ENCODE measurements around the gene CFAP157.

Gene CFAP157

DNA sequence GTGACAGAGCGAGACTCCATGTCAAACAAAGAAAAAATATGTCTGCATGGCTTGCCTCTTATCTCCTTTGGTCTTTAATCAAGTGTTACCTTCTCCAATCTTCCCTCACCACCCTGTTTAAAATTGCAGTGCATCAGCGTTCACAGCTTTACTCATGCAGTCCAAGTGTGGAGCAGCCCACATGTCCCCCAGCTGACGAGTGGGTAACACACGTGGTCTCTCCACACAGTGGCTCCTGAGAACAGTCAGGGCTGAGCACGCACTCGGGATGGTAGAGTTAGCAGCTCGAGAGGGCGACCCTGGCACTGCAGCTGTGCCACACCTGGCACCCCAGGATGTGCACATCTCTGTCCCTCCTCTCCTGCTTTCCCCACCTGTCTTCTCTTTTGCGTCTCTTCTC, 25.9 kb upstream of the CFAP157 start:
- no peak for TF ChIP-seq CTCF (IDR thresholded peaks at IDR 0.05; ENCODE audit: control insufficient read depth, insufficient read depth, low read depth, low read length, missing control alignments)
- no peak overlapping the region for H3K4me3 ChIP-seq (ENCODE audit: control insufficient read depth, low read depth, low read length)
- no peak for DNase-seq (ENCODE audit: low read depth)

DNA sequence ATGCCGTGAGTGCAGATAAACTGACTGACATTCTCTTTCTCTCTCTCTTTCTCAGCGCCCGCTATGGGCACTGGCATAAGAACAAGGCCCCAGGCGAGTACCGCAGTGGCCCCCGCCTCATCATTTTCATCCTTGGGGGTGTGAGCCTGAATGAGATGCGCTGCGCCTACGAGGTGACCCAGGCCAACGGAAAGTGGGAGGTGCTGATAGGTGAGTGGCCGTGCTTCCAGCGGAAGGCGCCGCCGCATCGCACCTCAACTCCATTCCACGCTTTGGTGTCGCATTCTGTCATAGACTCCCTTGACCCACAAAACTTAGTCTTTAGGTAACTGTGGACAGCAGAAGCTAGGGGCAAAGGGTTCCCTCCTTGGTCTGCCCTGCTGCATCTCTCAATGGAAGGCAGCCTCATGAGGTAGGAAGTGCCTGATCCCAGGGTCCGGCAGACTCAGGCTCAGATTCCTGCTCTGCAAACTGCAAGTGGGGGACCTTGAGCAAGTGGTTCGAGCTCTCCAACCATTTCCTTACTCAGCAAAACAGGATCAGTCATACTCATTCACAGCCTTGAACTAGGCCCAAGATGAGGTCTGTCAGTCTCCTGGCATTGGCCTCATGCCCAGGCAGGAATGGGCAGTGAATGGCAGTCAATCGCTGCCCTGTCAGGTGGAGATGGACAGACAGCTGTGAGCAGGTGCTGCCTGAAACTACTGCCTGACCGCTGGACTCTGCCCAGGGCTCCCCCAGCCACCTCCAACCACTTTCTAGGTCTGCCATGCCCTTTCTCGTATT, 24.2 kb upstream of the CFAP157 start:
- TF ChIP-seq CTCF (IDR thresholded peaks at IDR 0.05; ENCODE audit: control insufficient read depth, insufficient read depth, low read depth, low read length, missing control alignments) = no peak
- H3K4me3 ChIP-seq (ENCODE audit: control insufficient read depth, low read depth, low read length) = no peak overlapping the region
- DNase-seq (ENCODE audit: low read depth) = no peak

DNA sequence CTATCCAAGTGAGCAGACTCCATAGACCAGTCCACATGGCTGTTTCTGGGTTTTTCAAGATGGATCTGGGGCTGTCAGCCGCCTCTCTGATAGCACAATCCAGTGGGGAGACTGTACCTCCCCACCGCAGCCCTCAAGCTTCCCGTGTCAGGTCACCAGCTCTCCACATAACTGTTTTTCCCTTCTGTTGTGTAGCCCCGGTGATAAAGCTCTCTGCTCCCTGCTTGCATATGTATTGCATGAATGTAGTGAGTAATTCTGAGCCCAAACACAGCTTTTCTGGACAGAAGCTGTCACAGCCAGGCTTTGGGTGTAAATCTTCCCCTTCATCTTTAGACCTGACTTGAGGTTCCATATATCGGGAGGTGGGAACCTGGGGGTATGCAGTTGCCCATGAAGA, 23.1 kb upstream of the CFAP157 start:
- no peak for TF ChIP-seq CTCF (IDR thresholded peaks at IDR 0.05; ENCODE audit: control insufficient read depth, insufficient read depth, low read depth, low read length, missing control alignments)
- no peak overlapping the region for H3K4me3 ChIP-seq (ENCODE audit: control insufficient read depth, low read depth, low read length)
- DNase-seq (ENCODE audit: low read depth) = peak; percentile 60

DNA sequence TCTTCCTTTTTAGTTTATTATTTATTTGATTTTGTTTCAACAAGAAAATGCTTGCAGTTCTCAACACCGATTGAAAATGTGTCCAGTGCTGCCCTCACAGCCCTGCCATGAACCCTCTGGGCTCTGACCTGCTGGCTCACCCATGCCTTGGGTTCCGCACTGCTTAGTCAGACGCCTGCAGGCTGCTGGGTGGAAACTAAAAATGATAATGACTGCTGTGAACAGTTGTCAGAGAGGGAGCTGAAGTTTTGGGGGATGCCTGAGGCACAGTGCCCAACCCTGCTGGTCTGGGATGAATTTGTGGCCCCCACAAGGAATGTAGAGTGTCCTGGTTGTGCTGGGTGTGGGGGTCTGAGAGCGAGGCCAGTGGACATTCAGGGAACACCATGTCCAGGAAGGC, 22.2 kb upstream of the CFAP157 start:
- no peak for TF ChIP-seq CTCF (IDR thresholded peaks at IDR 0.05; ENCODE audit: control insufficient read depth, insufficient read depth, low read depth, low read length, missing control alignments)
- DNase-seq (ENCODE audit: low read depth) = no peak
- no peak overlapping the region for H3K4me3 ChIP-seq (ENCODE audit: control insufficient read depth, low read depth, low read length)

GRCh38 chr9:127686461-127687393, 20.1 kb upstream of the CFAP157 start:
- TF ChIP-seq CTCF (IDR thresholded peaks at IDR 0.05; ENCODE audit: control insufficient read depth, insufficient read depth, low read depth, low read length, missing control alignments) = no peak
- DNase-seq (ENCODE audit: low read depth) = no peak
- H3K4me3 ChIP-seq (ENCODE audit: control insufficient read depth, low read depth, low read length) = no peak overlapping the region

- no peak overlapping the region for H3K4me3 ChIP-seq (ENCODE audit: control insufficient read depth, low read depth, low read length)
- DNase-seq (ENCODE audit: low read depth) = no peak
- TF ChIP-seq CTCF (IDR thresholded peaks at IDR 0.05; ENCODE audit: control insufficient read depth, insufficient read depth, low read depth, low read length, missing control alignments) = no peak
Observed at GRCh38 chr9:127689329-127690000, 17.3 kb upstream of the CFAP157 start.
